Stomach (tissue), 9 donors: ENCODE results near the gene TMEM254. TPM values are rescaled to one million over a fixed set of nuclear protein-coding genes. Genes with fewer than 3 reads are reported as not detected.
"Not testable (repeated sequence)": the region's sequence is repeated elsewhere in the genome, so short reads cannot be mapped to it uniquely, and the experiment has no call there.

Experiments
- DNase-seq, 2 donors: peaks; one replicate each; pipeline versions ENCODE4 v3.0.0 to v3.0.0-alpha.2; 2013 to 2019
- H3K27ac ChIP-seq, 5 donors: fragments of 200-600 bp in 4 of 5; sonication (generic) in 4 of 5; one replicate each; pipeline ENCODE4 v1.5.1; 2013 to 2019; ENCODE audit warnings: mild to moderate bottlenecking in 1 of 5, moderate library complexity in 1 of 5
- H3K27me3 ChIP-seq, 3 donors: fragments of 200-600 bp; sonication (generic); one replicate each; pipeline ENCODE4 v1.5.1; 2017 to 2019; ENCODE audit warnings: mixed run types in 1 of 3
- H3K36me3 ChIP-seq, 4 donors: fragments of 200-600 bp; sonication (generic); 1 replicate in 3 of 4; 2 replicates in 1 of 4; pipeline ENCODE4 v1.5.1; 2016 to 2019
- H3K4me1 ChIP-seq, 4 donors: fragments of 200-600 bp; sonication (generic); one replicate each; pipeline ENCODE4 v1.5.1; 2016 to 2019
- H3K4me3 ChIP-seq, 4 donors: fragments of 200-600 bp; sonication (generic) in 3 of 4; one replicate each; pipeline ENCODE4 v1.5.1; 2016 to 2019; ENCODE audit warnings: mild to moderate bottlenecking in 1 of 4
- H3K9me3 ChIP-seq, 4 donors: fragments of 200-600 bp; sonication (generic); one replicate each; pipeline ENCODE4 v1.5.1; 2016 to 2019
- EP300 ChIP-seq: sonication (generic); formaldehyde crosslinking; IDR thresholded peaks from one replicate; pipeline ENCODE4 v1.6.1; 2017; ENCODE audit warnings: antibody characterized with exemption
- POLR2A ChIP-seq, 4 donors: fragments of 450-650 bp; IDR thresholded peaks; one replicate each; pipeline ENCODE4 v1.6.1; 2016; ENCODE audit warnings: antibody characterized with exemption in 4 of 4, control low read depth in 2 of 4, mild to moderate bottlenecking in 1 of 4, moderate library complexity in 1 of 4
- POLR2AphosphoS5 ChIP-seq, 3 donors: sonication (generic); formaldehyde crosslinking; IDR thresholded peaks; one replicate each; pipeline ENCODE4 v1.6.1; 2016; ENCODE audit warnings: antibody characterized with exemption in 3 of 3
- WGBS, 5 donors: extraction: QIAGEN DNeasy Blood & Tissue Kit in 3 of 5; methylation state at CpG; one replicate each; pipeline versions ENCODE4 v1.1.5 to v1.1.7; 2013 to 2018; 5-methylcytosine and 5-hydroxymethylcytosine counted together
- intact Hi-C: fragments of 100-400 bp; cut with DNase I; formaldehyde crosslinking; loops from one replicate; pipeline ENCODE4 v1.15.1; 2023; ENCODE audit warnings: low total_unique reads
- polyA plus RNA-seq, 3 donors: library from polyadenylated mRNA; stranded (reverse); fragments of 200-250 nt; gene quantifications; one replicate each; pipeline ENCODE4 v1.2.3, GENCODE V29; 2013
- total RNA-seq, 5 donors: library from RNA; depleted of rRNA; stranded (reverse); fragments of >200 nt; gene quantifications; one replicate each; pipeline versions ENCODE4 v1.1.0 to v1.2.3, GENCODE V29; 2014 to 2016
- TF ChIP-seq, protein P1 (sequence below), 7 experiments: fragments of 450-650 bp in 4 of 7; fragments of 200-600 bp in 3 of 7; sonication (generic) in 3 of 7; IDR thresholded peaks; one replicate each; pipeline ENCODE4 v1.5.1; 2016 to 2019; ENCODE audit warnings: antibody characterized with exemption in 7 of 7, control low read depth in 2 of 7, mild to moderate bottlenecking in 1 of 7
- donor health status: healthy with polysubstance abuse.
- donor health status: Bipolar disorder and iron deficiency.
- donor health status: healthy.

Gene TMEM254
- total and polyA plus RNA-seq, 8 donors: 1.2 to 21.6 (median 11.8) TPM

- Histone ChIP-seq H3K4me1 (no peaks in the 10 kb centered on the region), H3K27me3 (no peaks in the 10 kb centered on the region), H3K9me3 (no peaks in the 10 kb centered on the region), H3K4me3 (no peak overlapping the region), H3K27ac (no peak overlapping the region), H3K36me3 (peaks cover 0 to 45% (median 32%) of the 10 kb centered on the region in 4 donors)
- intact Hi-C loops: no loop called here
- TF ChIP-seq POLR2A (IDR thresholded peaks at IDR 0.05): no peak
- no peak for TF ChIP-seq EP300
- TF ChIP-seq, protein P1, sequence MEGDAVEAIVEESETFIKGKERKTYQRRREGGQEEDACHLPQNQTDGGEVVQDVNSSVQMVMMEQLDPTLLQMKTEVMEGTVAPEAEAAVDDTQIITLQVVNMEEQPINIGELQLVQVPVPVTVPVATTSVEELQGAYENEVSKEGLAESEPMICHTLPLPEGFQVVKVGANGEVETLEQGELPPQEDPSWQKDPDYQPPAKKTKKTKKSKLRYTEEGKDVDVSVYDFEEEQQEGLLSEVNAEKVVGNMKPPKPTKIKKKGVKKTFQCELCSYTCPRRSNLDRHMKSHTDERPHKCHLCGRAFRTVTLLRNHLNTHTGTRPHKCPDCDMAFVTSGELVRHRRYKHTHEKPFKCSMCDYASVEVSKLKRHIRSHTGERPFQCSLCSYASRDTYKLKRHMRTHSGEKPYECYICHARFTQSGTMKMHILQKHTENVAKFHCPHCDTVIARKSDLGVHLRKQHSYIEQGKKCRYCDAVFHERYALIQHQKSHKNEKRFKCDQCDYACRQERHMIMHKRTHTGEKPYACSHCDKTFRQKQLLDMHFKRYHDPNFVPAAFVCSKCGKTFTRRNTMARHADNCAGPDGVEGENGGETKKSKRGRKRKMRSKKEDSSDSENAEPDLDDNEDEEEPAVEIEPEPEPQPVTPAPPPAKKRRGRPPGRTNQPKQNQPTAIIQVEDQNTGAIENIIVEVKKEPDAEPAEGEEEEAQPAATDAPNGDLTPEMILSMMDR (IDR thresholded peaks at IDR 0.05): no peak
- no peak for TF ChIP-seq POLR2AphosphoS5 (IDR thresholded peaks at IDR 0.05)
- WGBS, 5 donors: 72 to 93% (median 84%) methylated on average over 2 of the region's 2 CpGs
- DNase-seq: no peak
Observed at GRCh38 chr10:80090121-80090520, 11.7 kb downstream of the TMEM254 start.

DNA sequence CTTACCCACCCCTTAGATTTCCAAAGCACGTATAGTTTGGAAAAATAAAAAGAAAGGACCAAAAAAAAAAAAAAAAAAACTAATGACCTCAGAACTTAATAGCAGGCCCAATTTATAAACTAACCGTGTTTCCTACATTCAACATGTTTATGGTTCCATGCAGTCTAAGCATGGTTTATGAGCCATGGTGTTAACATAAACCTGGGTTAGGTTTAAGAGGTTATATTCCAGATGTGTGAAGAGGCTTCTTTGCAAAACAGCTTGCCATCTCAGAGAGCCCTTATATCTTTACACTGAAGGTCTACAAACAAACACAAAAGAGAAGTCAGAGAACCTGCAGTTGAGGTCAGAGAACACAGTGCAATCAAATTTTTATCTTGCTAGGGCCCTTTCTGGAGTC, 15.8 kb downstream of the TMEM254 start:
- intact Hi-C loops: no loop called here
- peaks cover 0 to 19% (median 16%) of the 10 kb centered on the region in 4 donors for H3K36me3 ChIP-seq
- no peaks in the 10 kb centered on the region for H3K27me3 ChIP-seq
- no peaks in the 10 kb centered on the region for H3K4me1 ChIP-seq
- no peak overlapping the region for H3K4me3 ChIP-seq
- 57 to 76% (median 64%) methylated on average over 2 of the region's 2 CpGs for whole genome bisulfite sequencing, 5 donors
- DNase-seq: no peak
- TF ChIP-seq POLR2AphosphoS5 (IDR thresholded peaks at IDR 0.05): no peak
- no peak for TF ChIP-seq EP300
- TF ChIP-seq POLR2A (IDR thresholded peaks at IDR 0.05): no peak
- TF ChIP-seq, protein P1 (IDR thresholded peaks at IDR 0.05): no peak
- H3K9me3 ChIP-seq: no peaks in the 10 kb centered on the region
- H3K27ac ChIP-seq: no peak overlapping the region

DNA sequence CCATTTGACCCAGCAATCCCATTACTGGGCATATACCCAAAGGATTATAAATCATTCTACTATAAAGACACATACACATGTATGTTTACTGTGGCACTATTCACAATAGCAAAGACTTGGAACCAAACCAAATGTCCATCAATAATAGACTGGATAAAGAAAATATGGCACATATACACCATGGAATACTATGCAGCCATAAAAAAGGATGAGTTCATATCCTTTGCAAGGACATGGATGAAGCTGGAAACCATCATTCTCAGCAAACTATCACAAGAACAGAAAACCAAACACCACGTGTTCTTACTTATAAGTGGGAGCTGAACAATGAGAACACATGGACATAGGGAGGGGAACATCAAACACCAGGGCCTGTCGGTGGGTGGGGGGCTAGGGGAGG, 19.8 kb downstream of the TMEM254 start:
- H3K27ac ChIP-seq: not testable (repeated sequence)

GRCh38 chr10:80099295-80099694, 20.8 kb downstream of the TMEM254 start:
- H3K4me1 ChIP-seq, H3K27ac ChIP-seq, DNase-seq, intact Hi-C loops, H3K9me3 ChIP-seq, H3K4me3 ChIP-seq, H3K27me3 ChIP-seq, H3K36me3 ChIP-seq: not testable (repeated sequence)
- WGBS, 5 donors: 73 to 86% (median 83%) methylated on average over 8 of the region's 8 CpGs

More for the DNA sequence above, 19.8 kb downstream of the TMEM254 start:
- H3K36me3 ChIP-seq, DNase-seq, intact Hi-C loops, H3K9me3 ChIP-seq, H3K4me3 ChIP-seq, H3K4me1 ChIP-seq, H3K27me3 ChIP-seq: not testable (repeated sequence)
- 85 to 95% (median 91%) methylated on average over 2 of the region's 2 CpGs for WGBS, 5 donors

GRCh38 chr10:80100116-80100515, 21.7 kb downstream of the TMEM254 start:
- Histone ChIP-seq H3K36me3 (no peaks in the 10 kb centered on the region), H3K4me1 (peaks cover 0 to 9% (median 7%) of the 10 kb centered on the region in 4 donors), H3K4me3 (no peak overlapping the region), H3K27ac (no peak overlapping the region), H3K9me3 (no peaks in the 10 kb centered on the region), H3K27me3 (no peaks in the 10 kb centered on the region)
- intact Hi-C loops: no loop called here
- DNase-seq: no peak
- 92 to 94% (median 94%) methylated on average over 9 of the region's 9 CpGs for WGBS, 5 donors
- TF ChIP-seq POLR2A (IDR thresholded peaks at IDR 0.05) (no peak), EP300 (no peak), POLR2AphosphoS5 (IDR thresholded peaks at IDR 0.05) (no peak)
- TF ChIP-seq, protein P1 (IDR thresholded peaks at IDR 0.05): no peak
